HG02678 (cell line): ENCODE measurements around the gene PSMA1.
"Not testable (repeated sequence)": the region's sequence is repeated elsewhere in the genome, so short reads cannot be mapped to it uniquely, and the experiment has no call there.

Source experiments
- ATAC-seq: cut with Tn5 transposase; IDR thresholded peaks from one replicate; pipeline ENCODE4 v1.9.1; 2021; ENCODE audit warnings: mild to moderate bottlenecking, moderate library complexity; ENCODE audit not compliant: unreplicated experiment

PSMA1 gene

DNA sequence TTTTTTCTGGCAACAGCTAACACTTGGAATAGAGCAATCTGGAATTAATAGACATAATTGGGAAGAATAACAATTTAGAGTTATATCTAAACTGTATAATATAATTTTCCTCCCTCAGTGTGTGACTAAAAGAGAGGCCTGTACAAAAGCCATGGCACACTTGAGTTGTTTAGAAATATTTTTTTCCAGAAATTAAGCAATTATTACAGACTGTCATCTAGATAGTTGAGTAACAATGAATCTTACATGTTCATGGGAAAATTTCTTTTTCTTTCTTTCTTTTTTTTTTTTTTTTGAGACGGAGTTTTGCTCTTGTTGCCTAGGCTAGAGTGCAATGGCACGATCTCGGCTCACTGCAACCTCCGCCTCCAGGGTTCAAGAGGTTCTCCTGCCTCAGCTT, 15.0 kb upstream of the PSMA1 start:
- ATAC-seq: not testable (repeated sequence)

DNA sequence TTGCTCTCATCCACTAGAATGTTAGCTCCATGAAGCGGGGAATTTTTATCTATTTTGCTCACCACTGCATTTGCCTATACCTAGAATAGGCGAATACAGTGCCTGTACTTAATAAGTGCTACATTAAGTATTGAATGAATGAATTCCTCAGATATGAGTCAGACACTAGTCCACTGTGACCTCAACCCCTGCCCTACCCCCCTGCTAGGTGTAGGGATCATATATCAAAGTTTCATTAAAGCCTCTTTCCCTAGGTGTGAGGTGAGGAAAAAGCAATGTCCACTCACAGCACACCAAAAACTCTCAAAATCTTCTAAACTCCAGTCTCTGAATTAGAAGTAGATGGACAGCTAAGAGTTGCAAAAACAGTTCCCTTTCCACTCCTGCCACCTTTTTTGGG, 9.8 kb upstream of the PSMA1 start:
- no peak for ATAC-seq

DNA sequence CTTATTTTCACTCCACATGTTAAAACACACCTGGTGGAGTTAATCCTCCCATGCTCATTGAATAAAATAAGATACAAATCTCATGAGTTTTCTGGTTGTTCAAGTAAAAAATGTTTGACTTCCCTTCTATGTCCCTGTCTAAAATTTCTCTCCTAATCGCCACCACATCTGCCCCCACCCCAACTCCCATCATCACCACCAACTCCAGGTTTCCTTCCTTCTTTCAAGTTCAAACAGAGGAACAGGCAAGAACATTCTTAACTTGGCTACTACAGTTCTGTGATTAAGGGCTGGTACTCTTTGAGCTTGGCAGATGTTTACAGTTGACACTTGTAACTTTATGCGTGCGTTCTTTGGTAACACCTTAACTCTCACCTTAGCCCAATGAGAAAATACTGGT, 9.1 kb upstream of the PSMA1 start:
- ATAC-seq: no peak

DNA sequence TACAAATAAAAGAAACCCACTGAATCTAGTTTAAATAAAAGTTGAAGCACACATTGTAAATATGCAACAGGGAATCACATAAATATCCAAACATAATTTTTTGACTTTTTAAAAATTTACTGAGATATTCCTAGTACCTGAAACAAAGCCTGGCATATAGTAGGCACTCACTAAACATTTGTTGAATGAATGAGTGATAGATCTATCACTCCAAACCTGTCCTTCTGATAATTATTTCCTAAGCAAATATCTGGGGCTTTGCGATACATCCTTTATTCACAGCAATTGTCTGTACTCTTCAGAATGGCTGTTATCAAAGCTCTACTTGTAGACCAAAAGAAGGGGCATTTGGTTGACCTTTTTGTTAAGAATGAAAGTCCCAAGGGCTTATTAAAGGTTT, 2.6 kb upstream of the PSMA1 start:
- no peak for ATAC-seq

DNA sequence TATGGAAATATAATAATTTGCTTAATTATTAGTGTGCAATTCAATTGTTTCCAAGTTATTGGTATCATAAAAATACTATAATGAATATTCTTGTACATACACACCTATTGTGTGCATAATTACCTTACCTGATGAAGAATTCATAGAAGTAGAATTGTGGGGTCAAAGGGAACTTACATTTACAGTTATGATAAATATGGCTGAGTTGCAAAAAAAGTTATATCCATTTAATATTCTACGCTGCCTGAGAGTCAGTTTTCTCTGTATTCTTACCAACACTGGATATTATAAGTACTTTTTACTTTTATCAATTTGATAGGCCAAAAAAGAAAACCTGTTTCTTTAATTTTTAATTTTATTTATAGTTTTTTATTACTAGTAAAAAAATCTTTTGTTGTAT, 2.1 kb upstream of the PSMA1 start:
- ATAC-seq: no peak

DNA sequence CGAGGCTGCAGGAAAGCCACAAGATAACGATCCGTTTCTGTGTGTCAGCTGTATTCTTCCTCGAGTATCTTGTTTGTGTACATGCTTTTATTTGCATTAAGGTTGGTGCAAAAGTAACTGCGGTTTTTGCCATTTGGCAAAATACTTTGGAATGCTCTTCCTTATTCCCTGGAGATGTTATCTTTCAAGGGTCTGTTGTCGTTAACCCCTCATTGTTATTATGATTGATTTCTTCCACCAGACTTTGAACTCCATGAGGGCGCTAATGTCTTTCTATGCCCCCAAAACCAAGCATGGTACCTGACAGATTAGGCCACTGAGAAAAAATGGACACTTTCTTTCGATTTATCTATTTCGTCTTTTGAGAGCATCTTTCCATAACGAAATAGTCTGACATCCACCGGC, 563 bp upstream of the PSMA1 start:
- ATAC-seq: no peak

DNA sequence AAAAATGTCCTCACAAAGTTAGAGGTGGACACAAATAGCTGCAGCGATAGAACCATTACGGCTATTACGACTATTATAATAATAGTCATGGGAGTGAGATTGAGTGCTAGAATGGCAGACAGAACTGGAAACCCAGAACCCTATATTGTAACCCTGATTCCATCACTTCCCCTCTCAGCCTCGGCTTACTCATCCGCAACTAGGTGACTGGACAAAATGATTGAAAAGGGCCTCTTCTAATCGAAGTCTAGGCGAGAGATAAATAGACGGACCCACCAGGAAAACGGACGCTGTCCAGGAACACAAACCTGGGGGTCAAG, 629 bp downstream of the PSMA1 start:
- peak; percentile 7 for ATAC-seq

DNA sequence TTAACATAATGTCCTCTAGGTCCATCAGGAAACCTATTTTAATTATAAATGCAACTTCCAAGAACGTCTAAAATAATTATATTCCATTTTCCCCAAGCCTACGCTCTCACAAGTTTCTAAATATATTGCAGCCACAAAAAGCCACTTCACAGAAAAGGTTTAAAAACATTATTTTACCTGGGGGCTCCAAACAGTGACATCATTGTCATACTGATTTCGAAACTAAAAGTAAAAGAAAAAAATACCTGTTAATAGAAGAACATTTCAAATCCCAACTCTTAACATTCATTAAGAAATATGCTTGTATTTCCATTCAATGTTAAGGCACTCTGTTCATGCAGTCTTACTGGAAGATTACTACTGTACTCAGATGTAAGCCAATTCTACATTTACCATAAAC, 1.4 kb downstream of the PSMA1 start:
- ATAC-seq: no peak

DNA sequence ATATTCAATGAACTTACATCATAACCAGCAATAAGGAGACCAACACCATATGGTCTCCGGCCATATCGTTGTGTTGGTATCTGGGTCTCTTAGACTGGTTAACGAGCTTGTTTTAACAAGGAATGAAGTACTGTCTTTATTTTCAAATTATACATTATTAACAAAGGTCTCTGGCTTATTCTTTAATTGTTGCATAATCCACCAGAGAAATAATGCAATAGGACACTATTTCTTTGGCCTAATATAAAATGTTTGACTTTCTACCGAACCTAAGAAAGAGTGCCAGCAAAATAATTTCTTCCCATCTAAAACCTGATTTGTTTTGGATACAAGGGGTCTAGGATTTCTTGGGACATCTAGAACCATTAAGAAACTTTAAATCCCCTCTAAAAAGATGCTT, 6.4 kb downstream of the PSMA1 start:
- ATAC-seq: no peak

DNA sequence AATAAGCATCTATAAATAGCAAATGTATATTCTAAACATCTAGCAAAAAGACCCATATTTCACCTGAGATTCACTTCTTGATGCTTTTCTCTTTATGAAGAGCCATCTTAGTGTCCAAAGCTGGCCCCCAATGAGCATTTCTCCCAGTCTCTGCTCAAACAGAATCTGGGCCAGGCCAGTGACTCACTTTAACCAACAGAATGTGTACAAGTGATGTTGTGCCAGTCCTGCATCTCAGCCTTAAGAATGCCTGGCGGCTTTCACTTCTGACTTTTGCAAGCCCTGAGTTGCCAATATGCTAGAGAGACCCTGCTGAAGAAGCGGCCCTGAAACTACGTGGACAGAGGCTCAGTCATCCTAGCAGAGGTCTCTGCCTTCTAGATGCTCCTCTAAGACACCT, 13.7 kb downstream of the PSMA1 start:
- ATAC-seq: no peak

DNA sequence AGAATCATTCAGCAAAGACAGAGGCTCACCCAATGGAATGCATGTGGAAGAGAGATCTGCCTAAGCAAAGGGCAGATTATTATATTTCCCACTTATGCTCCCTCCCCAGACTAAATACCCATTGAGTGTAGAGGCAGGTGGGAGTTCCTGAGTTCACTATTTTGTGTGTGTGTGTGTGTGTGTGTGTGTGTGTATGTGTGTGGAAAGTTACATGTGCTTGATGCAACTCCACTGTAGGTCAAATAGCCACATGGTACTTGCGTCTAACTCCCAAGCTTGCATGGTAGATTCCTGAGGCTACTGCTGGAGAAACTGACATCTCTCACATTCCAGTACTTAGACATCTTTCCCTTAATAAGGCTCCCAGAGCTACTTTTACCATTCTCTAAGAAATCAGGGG, 17.2 kb downstream of the PSMA1 start:
- ATAC-seq: no peak

DNA sequence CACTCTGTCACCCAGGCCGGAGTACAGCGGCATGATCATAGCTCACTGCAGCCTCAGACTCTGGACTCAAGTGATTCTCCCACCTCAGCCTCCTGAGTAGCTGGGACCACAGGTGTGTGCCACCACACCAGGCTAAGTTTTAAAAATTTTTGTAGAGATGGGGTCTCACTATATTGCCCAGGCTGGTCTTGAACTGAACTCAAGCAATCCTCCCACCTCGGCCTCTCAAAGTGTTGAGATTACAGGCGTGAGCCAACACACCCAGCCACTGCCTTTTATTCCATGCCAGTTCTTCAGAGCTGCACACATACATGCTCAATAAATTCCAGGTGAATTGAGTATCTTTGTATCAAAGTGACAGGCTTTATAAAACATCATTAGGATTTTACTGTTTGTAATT, 18.1 kb downstream of the PSMA1 start:
- no peak for ATAC-seq

DNA sequence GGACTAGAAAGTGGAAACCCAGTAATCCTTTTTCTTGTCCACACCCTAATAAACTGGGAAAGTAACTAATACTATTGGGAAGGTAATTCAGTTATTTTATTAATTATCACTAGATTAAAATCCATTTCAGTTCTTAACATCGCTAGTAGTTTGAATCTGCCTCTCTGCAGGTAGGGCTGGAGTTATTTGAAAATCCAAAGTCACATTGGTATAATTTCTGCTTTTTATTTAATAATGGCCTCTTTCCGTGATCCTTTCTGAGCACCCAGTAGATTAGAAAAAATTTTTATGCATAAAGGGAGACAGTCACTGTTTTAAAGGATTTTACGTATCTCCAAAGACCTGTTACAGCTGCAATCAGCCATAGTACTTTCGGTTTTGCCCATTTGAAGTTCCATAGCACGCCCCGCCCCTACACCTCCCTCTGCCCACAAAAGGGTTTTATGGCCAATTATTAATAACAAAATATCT, 20.0 kb downstream of the PSMA1 start:
- peak; percentile 58 for ATAC-seq

DNA sequence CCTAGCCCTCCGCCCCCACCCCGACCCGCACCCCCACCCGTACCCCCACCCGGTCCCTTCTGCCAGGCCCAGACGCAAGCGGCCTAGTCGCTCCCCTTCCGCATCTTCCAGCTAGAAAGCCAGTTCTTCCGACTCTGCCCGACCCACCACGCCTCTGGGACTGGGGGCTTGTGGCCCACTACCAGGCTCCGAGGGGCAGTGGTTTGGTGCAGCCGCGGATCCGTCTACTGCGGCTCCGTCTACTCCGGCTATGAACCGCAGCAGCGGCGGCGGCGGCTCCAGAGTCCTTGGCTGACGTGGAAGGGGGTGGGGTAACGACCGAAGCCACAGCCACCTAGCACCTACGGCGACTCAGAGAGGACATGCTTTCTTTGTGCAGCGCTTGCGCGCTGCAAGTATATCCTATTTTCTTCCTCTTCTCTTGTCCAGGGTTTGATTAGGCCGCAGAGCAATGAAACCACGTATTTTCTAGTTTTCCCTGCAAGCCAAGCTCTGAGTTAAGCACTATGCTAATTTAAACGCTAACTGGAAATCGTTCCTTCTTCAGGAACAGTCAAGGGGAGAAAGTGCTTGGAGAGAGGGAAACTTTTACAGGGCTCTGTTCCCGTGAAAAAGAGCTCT, 20.5 kb downstream of the PSMA1 start, which contains the start of gene COPB1:
COPB1 (minus strand) TSS at position 252 of the 621 bp plus-strand sequence. CDS start 883 bp downstream, outside the sequence.
- peak; percentile 92 for ATAC-seq

DNA sequence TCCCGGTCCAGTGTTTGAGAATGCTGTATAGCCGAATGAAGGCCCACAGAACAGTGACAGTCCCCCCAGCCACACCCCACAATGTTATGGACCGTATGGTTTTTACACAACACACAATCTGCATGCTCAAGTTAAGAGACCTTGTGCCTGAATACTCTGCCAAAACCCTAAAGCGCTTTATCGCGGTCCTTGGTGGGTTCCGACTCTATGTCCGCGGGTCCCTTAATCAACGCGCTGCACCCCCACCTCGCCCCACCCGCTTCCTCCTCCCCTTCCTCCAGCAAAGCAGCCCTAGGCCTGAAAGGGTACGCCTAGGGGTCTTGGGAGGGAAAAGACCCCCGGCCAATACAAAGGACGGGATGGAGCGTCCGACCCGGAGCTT, 21.0 kb downstream of the PSMA1 start:
- peak; percentile 7 for ATAC-seq

DNA sequence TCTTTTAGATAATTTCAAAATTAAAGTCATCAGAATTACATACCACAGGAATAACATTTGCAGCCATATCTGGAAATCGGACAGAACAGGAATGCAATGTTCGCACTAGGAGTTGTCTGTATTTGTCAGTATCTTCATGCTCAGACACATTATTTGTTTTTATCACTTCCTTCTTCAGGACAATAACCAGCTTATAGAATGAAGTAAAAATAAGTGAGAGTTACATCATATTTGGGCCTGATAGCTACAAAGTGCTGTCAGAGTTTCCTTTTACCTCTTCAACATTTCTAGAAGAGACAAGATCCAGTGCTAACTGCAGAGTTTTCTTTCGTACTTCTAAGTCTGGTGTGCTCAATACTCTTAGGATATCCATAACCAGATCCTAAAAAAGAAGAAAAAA, 39.5 kb downstream of the PSMA1 start:
- ATAC-seq: no peak

DNA sequence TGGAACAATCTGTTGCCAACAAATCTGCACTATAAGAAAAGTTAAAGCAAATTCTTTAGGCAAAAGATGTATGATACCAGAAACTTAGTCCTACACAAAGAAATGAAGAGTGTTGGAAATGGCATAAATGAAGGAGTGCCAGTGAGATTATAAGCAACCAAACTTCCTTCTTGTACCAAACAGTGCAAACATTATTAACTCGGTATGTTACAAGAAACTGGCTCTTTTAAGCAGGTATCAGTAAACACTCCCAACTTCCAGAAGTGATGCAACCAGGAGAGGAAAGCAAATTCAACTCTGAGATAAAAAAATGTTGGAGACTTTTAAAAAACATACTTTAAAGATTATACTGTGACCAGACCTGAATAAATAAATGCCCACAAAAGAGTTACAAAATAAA, 49.1 kb downstream of the PSMA1 start:
- ATAC-seq: no peak

DNA sequence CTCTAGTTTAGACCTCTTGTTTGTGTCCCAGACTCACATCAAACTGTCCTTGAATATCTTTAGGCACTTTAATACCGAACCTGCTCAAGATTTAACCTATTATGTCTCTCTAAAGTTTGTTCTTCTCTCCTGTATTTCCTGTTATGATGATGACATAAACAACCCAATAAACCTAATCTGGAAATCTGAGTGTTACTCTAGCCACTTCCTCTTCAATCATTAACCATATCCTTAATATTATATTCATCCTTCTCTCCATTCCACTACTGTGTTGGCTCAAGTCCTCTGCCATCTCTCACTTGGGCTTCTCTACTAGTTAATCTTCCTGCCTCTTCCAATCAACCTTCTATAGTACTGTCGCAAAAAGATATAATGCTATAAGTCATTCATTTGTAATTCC, 56.6 kb downstream of the PSMA1 start:
- no peak for ATAC-seq

DNA sequence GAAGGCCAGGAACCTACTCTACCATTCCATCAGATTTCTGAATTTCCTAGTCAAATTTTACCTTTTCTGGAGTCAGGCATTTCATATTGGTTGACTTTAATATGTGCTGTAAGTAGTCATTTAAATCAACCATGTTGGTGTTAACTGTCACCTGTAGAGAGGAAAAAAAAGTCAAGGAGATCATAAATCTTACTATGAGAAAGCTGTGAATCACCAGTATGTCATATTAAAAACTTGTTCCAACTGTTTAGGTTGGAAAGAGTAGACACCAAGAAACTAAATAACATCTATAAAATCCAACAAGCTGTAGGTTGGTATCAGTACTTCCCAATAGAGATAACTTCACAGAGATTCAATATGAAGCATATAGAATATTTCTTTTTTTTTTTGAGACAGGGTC, 60.0 kb downstream of the PSMA1 start:
- no peak for ATAC-seq

DNA sequence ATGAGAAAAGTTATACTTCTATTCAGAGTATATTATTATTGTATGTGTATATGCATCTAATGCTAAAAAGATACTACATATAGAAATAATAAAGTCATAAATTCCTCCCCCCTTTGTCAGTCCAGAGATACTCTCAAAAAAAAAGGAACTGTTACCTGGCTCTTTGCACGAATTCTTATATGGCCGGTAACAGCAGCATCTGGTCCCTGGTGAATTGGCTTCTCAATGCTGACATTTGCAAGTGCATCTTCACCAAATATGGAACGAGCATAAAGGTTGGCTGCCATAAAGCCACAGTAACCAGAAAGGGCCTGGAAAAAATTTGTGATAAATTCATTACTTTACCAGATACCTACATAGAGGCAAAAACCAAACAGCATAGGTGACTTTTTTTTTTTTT, 61.8 kb downstream of the PSMA1 start:
- no peak for ATAC-seq

DNA sequence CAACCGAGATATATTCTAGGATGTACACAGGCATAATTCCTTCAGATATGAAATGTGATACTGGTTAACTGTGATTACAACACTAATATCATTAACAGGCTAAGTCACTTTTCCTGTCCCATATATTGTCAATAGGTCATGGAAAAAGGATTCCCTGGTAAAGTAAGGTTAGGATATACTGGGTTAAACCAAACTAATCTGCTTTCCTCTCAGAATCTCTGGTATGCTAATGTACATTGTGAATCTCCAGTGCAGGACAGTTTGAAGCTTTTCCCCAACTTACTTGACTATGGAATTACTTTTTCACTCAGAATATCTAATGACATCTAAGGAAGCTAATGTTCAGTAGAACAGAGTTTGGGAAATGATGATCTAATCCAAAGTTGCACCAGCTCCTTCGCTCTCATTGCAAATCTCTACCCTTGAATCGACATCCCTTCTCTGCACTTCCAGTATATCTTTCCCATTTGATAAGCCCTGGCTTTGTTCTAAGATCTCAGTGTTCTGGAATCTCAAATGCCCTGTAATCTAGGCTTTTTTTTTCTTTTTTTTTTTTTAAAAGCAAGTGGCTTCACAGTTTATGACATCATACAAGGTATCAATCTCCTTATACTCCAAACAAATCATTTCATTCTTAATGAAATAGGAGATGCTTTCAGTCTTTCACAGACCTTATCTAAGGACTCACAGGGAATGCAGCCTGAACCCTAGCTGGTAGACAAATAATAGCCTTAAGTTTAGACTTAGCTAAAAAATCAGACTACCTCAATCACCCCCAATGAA, 64.3 kb downstream of the PSMA1 start:
- no peak for ATAC-seq
